HG02763 (cell line): ENCODE measurements around the gene GMDS.

Source experiments
- ATAC-seq: cut with Tn5 transposase; IDR thresholded peaks from one replicate; pipeline ENCODE4 v1.9.1; 2021; ENCODE audit warnings: mild to moderate bottlenecking, moderate library complexity; ENCODE audit not compliant: unreplicated experiment

Gene GMDS

DNA sequence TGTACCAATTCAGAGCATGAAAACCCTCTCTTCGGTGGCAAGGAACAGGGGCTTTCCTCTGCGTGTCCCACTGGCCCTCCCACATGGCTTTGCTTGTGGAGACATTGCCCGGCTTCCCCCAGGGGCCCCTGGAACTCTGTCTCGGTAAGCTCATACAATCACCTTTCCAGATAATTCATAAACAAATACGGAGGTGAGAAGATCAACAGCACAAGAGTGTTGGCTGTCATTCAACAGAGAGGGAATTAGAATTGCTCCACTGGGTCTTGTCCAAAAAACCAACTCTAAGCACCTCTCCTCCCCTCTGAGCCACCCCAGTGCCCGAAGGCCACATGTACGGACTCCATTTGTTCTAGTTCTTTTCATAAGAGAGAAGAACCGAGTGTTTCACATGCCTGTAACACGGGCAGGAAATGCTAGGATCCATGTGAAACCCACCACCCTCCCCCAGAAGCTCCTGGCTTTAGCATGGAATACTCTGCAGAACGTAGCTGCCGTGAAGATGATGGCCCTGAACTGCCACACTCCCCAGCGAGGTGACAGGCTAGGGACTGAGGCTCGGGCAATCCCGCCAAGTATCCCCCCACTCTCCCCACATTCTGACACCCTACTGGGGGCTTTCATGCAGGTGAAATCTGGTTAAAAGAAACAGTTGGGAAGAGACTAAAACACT is 660.3 kb downstream of the GMDS start:
- no peak for ATAC-seq

DNA sequence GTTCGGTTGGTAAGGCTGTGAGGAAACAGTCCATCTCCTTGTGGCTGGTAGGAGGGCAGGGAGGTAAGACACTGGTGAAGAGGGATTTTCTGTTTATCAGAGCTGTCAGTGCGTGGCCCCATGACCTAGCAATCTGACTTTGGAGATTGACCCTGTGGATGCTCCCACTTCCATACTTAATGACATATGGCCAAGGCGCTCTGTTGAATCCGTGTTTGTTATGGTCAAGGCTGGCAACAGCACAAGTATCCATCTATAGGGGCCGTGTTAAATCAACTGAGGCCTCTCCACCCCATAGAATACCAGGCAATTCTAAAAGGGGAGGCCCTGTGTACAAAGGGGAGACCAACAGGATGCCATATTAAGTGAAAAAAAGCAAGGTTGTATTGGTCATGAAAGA is 661.3 kb downstream of the GMDS start:
- no peak for ATAC-seq

DNA sequence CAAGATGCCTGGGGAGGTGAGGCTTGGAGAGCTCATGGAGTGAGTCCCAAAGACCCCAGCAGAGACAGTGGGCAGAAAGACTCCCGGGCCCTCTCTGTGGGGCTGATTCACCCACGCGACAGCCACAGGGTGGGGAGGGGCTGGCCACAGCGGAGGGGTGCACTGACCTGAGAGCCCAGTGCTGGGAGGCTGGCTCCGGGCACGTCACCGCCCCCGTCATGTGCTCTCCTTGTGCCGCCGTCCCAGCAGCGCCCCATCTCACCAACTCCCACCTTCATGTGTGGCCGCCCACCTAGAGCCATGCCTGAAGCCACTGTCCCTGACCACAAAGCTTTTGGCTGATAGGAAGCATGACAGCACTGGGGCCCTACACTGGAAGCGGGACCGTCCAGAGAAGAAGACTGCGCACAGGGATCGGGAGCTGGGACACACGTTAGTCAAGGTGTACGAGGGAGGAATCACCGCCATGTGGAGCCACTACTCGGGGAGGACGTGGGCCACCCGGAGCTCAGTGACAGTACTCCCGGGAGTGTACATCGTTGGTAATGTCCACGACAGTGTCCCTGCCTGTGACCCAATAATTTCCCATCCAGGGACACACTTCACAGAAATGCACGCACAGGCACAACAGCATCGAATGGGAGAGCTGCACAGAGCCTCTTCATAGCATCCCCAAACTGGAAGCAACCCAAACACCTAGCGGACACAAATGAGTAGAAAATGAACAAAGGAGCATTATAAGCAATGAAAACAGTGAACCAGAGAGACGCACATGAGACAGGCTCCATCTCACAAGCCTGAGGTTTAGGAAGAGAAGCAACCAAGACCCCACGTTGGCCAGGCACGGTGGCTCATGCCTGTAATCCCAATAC is 664.0 kb downstream of the GMDS start:
- ATAC-seq: no peak

DNA sequence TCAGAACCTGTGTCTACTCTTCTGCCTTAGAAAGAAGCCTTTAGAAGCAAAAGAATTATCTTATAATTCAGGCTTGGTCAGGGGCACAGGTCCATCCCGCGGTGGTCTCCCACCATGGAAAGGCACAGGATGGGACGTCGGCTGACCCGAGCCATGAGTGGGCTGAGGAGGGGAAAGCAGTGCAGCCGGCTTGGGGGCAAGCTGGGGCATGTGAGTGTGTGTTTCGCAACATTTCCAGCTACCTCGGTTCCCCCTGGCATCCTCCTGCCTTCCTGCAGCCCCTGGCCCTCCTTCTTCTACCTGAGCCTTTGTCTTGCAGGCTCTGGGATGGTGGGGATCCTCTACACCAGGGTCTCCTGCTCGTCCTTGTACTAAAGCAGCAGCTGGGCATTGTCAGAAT is 664.8 kb downstream of the GMDS start:
- no peak for ATAC-seq

DNA sequence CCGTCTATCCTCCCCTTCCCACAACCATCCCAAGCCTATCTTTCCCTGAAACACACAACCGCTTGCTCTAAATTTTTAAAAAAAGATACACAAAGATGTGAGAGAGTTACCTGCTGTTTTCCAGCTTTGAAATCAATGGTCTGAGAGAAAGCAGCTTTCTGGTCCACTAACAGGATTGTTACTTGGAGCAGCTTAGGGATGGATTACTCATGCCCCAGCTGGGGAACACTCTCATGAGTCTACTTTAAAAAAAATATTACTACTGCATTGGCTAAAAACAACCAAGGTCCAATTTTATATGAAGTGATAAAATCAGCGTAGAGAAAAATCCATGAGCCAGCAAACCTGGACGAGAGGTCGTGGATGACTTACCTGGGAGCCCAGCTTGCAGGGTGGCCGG is 665.3 kb downstream of the GMDS start:
- ATAC-seq: no peak

DNA sequence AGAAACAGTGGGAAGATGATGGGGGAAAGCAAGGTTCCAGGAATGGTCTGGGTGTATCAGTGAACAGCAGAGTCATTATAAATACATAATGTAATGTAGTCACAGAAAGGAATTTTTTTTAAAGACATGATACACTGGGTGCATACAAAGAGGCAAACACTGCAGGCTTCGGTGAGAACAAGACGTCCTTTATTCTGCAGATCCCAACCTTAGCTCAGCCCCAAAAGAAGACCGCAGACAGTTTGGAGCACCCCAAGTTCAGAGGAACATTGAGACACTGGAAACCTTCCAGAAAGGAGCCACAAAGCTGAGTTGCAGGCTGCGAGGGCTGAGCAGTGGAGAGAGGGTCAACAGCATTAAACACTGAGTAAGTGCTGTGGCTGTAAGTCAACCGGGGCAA is 666.3 kb downstream of the GMDS start:
- no peak for ATAC-seq

DNA sequence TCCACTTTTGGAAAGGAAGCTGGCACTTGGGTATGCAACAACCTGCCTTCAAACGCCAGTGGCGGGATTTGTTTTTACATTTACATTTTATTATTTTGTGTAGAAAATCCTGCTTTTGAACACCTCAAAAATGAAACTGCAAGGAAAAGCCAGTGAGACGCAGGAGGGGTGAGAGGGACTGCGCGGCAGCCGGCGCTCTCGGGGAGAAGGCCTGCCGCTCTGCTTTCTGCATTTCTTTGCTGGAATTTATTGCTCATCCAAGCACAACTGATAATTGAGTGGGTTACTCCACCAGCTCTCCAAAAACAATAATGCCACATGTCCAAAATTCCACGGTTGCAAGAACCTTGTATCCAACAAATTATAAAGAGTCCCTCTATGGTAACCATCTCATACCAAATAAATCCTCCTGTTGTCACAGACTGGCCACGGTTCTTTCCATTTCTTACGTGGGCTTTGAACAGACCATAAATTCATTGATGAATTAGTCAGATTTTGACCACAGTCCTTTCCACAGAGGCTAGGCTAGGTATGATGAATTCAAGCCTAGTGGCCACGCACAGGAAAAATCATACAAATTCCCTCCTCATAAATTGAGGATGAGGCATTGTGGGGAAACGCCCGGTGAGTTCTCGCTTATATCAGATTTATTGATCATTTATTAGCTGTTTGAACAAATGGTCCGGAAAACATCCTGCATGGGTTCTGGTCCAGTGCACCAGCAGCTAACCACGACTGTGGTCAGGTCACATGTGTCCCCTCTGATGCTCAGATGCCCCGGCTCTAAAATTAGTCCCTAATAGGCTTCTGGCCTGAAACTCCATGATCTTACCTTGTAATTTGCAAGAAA is 667.3 kb downstream of the GMDS start:
- no peak for ATAC-seq

DNA sequence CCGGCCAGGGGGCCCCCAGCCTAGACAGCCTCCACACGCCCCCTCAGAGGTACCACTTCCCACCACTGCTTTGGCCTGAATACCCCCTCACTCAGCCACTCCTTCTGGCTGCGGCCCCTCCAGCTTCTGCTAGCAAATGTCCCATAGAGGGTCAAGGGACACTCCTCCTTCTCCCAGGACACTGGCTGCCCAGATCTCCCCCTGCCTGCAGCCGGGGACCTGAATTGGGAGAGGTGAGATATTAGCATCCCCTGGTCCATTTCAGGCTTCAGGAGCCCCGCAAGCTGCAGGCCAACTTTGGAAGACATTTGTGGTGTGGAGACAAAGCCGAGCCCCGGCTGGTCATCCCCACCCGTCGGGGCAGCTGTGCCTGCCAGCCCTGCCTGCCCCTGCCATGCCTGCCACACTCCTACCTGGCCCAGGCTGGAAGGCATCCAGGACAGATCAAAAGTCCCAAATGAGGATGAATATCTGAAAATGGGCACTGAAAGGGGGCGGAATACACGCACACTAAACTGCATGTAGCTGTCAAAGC is 668.2 kb downstream of the GMDS start:
- no peak for ATAC-seq

DNA sequence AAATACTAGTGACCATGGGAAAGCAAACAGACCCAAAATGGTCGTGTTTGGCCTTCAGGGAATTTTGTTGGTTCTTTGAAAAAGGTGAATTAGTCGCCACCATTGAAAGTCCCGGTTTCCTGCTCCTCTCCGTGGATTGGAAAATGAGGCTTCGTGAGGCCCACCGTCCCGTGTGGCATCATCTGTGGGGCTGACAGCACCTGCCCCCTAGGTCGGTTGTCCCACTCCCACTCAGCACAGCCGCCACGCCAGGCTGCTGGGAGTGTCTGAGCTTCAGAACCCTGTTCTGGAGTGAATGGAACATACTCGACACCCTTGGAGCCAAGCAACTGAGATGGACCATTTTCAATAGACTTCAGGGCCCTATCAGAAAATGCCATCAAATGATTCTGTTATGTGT is 668.7 kb downstream of the GMDS start:
- ATAC-seq: no peak

DNA sequence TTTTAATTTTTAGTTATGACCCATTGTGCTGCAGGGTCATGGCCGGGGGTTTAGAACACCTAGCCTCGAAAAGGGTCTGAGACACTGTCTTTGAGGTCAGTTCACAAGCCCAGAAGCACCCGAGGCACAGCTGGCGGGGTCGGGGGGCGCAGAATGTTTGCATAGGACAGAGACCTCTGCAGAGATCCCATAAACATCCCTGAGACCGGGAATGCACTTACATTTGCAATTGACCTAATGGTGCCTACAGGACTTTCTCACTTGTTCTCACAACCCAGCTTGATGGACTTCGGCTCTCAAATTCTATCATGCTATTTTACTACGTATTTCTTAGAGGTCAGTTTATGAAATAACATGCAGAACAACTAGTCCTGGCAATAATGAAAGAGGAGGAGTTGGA is 669.2 kb downstream of the GMDS start:
- no peak for ATAC-seq

DNA sequence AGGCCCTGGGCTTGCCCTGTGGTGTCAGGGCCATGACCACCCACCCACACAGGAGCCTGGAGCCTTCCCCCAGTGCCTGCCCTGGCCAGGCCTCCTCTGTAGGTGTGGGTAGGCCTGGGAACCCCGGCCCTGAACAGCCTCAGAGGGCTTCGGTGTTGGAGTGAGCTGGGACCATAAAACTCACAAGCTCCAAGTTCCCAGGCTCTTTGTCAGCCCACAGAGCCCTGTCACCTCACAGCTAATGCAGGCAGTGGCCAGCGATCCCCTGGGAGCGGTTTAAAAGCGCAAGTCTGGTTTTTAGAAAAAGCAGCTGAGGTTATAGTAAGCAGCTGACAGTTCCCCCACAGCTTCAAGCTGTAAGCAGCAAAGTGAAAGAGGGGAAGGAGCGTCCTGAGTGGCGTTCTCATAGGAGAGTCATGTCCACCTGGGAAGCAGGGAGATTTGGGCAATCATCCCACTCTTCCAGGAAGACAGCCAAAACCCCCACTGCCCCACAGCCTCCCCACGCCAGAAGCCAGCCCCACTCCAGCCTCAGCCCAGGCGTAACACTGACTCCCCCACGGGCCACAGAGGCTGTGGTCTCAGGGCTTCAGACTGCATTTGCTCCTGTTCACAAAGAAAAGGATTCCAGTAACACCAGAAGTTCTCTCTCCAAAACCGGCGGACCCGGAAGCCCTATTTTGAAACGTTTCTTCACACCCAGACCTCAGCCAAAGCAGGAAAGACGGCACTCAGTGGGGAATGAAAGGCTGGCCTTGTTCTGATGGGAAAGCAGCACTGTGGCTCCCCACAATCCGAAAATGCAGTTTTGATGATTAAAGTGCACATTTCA is 670.0 kb downstream of the GMDS start:
- no peak for ATAC-seq

DNA sequence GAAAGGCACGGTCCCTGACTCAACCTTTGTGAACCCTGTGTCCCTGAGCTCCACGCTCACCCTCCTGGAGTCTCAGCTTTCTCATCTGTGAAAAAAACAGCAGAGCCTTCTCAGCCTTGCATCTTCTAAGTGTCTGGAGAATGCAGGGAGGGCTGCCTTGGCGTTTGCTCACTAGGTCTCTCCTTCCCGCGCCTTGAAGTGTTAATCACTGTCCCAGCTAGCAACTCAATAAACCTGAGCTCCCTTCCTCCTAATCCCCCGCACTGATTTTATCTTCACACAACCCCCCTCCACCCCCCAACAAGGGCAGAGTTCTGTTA is 670.6 kb downstream of the GMDS start:
- no peak for ATAC-seq

DNA sequence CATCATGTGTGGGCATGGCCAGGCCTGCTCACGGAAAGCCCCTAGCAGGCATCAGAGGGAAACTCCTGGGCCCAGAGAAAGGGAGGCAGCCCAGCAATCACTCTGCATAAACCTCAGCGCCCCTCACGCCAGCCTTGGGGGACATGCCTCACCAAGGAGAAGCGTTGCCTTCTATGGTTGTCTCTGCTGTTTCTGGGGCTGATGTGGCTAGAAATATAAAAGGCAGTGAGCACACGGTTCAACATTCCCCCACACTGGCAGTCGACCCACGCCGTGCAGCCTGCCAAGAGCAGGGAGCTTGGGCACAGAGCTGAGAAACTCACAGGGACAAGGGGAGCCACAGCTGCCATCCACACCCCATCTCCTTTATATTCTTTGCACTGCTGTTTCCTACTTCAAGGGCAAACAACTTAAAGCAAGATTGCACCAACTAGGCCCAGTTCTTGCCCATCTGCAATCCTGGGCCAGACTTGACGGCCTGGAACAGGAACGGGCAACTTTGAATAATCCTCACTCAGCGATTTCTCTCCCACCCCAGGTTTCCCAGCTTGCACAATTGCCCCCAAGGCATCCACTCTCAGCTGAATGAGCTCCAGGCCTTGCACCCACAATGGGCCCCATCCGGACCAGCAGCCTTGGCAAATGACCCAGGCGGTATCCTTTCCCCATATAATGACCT is 671.2 kb downstream of the GMDS start:
- ATAC-seq: no peak
